Stimulated activated CD4-positive, alpha-beta T cell treated with anti-CD3 and anti-CD28 coated beads, Interleukin-2, amount 100 ng/mL, for 24 hours (primary cell): ENCODE measurements around the gene SOS2.
"Not testable (repeated sequence)": the region's sequence is repeated elsewhere in the genome, so short reads cannot be mapped to it uniquely, and the experiment has no call there.

Experiments used
- DNase-seq, 2 donors: peaks; one replicate each; pipeline ENCODE4 v3.0.0-alpha.2; 2020

Gene SOS2

GRCh38 chr14:50225067-50225973, 6.1 kb downstream of the SOS2 start:
- no peak for DNase-seq

GRCh38 chr14:50222055-50222613, 9.2 kb downstream of the SOS2 start:
- DNase-seq = no peak

DNA sequence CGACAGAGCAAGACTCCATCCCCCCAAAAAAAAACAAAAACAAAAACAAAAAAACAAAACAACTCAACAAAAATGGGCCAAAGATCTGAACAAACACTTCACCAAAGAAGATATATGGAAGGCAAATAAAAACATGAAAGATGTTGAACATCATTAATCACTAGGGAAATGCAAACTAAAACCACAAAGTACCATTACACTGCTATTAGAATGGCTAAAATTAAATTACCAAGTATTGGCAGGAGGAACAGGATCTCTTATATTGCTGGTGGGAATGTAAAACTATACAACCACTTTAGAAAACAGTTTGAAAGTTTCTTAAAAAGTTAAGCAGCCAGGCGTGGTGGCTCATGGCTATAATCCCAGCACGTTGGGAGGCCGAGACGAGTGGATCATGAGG, 12.9 kb downstream of the SOS2 start:
- DNase-seq = no peak

GRCh38 chr14:50215416-50215815, 16.0 kb downstream of the SOS2 start:
- DNase-seq = no peak

DNA sequence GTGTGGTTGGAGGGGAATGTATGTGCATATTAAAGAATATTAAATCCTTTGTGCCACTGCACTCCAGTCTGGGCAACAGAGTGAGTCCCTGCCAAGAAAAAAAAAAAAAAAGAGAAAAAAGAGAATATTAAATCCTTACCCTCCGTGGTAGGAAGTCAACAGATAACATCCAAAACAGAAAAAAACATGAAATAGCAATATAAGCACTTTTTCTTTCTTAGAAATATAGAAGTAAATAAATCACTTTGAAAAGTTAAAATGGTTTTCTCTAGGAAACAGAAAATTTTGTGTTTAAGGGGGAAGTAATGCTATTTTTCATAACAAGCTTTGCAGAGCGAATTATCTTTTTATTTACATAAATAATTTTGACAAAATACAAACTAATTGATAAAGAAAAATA, 17.6 kb downstream of the SOS2 start:
- DNase-seq = no peak

- DNase-seq = no peak
Measured at GRCh38 chr14:50212726-50213125, 18.7 kb downstream of the SOS2 start.

DNA sequence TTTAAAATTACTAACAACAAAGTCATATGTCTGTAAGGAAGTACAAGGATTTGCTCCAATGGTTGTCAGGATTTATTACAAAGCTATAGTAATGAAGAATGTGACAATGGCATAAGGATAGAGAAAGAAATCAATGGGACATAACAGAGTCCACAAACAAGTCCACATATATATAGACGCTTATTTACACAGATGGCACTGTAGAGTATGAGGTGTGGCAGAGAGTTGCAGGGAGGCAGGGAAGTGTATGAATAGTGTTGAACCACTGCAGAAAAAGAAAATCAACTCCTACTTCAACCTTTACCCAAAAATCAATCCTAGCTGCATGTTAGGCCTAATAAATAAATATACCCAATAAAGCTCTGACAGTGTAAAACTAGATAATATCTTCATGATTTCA, 21.3 kb downstream of the SOS2 start:
- no peak for DNase-seq

DNA sequence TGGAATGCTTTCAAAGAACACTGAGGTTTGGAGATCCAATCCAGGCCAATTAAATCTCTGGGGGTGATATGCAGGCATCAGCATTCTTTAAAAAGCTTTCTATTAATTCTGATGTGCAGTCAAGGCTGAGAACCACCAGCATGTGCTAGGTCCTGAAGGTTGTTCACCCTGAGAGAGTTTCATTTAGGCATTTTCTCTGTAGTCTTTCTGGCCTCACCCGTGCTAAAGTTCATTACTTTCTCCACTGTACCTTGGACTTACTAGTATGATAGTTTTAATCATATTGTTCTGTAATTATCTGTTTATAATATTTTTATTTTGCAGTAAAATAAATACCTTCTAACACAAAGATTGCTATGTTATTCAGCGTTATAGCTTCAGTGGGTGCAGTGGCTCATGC, 32.9 kb downstream of the SOS2 start:
- no peak for DNase-seq

DNA sequence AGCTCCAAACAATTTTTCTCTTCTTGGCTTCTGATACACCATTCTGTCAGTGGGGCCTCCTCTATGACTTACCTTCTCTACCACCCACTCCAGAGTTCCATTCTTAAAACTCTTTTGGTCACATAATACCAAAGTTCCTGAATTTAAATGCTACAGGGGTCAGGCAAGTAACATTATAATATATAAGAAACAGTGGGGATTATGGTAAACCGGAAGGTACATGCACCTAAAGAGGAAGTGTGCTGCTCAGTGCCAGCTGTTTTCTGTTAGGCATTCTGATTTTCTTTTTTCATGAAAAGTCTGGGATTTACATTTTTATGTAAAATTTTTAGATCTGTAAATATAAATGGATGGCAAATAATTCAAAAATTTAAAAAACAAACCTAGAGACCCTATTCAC, 39.9 kb downstream of the SOS2 start:
- no peak for DNase-seq

GRCh38 chr14:50186107-50186506, 45.3 kb downstream of the SOS2 start:
- no peak for DNase-seq

- no peak for DNase-seq
Measured at GRCh38 chr14:50173891-50174290, 57.5 kb downstream of the SOS2 start.

GRCh38 chr14:50171895-50172294, 59.5 kb downstream of the SOS2 start:
- DNase-seq = no peak

DNA sequence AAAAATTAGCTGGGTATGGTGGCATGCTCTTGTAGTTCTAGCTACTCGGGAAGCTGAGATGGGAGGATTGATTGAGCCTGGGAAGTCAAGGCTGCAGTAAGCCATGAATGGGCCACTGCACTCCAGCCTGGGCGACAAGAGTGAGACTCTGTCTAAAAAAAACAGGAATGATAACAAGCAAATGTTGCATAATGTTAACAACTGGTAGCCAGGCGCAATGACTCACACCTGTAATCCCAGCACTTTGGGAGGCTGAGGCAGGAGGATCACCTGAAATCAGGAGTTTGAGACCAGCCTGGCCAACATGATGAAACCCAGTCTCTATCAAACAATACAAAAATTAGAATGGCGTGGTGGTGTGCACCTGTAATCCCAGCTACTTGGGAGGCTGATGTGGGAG, 64.0 kb downstream of the SOS2 start:
- DNase-seq = not testable (repeated sequence)

DNA sequence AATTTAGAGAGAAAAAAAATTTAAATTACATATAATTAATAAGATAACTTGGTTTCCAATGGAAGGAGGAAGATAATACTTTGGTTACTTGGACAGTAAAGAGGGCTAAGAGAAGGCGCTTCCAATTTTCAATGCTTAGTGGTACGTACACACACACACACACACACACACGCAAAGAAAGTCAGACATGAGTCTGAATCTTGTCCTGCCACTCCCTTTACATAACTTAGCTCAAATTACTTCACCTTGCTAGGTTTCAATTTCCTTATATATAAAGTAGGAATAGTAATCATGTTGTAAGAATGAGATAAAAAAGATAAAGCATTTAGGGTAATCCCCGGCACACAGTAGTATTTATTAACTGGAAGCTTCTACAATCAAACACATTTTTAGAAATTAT, 75.3 kb downstream of the SOS2 start:
- no peak for DNase-seq

GRCh38 chr14:50148799-50149198, 82.6 kb downstream of the SOS2 start:
- DNase-seq = no peak

DNA sequence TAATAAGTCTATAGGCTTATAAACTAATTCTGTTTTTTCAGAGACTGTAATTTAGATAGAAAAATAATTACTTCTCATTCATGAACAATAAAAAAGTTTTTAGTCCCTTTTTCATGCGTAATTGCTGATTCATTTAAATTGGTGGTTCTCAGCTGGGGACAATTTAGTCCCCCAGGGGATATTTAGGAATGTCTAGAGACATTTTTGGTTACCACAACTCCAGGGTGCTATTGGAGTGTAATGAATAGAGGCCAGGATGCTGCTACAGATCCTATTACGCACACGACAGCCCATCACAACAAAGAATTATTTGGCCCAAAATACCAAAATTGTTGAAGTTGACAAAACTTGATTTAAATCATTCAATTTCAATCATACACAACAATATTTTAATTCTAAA, 92.2 kb downstream of the SOS2 start:
- no peak for DNase-seq

DNA sequence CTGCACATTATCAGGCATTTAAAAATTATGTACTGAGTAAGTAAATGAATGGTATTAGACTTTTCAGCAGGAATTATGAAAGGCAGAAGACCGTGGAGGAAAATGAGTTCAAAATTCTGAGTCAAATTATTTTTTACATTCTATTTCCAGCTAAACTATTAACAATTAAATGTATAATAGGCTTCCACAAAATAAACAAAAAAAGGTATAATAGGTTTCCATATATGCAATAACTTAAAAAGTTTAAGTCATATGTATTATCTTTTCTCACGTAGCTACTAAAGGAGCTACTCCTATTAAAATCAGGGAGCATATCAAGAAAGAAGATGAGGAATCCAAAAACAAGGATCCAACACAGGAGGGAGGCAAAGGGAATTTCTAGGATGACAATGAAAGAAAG, 103.6 kb downstream of the SOS2 start:
- DNase-seq = no peak

- DNase-seq = no peak
Measured at GRCh38 chr14:50123062-50123461, 108.3 kb downstream of the SOS2 start.

DNA sequence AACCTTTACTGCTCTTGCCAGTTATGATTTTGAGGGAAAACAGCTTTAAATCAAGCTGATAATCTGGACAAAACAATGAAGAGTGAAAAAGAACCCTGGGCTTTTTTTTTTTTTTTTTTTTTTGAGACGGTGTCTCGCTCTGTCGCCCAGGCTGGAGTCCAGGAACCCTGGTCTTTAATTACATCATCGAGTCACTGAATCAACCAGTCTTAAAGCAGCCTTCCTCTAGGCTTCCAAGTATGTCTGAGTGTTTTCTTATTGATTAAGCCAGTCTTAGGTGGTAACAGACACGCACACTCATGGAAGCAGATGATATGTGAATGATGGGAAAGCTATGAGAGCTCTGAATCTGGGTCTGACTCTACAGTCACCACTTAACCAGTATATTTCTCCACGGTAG, 109.1 kb downstream of the SOS2 start:
- DNase-seq = no peak

DNA sequence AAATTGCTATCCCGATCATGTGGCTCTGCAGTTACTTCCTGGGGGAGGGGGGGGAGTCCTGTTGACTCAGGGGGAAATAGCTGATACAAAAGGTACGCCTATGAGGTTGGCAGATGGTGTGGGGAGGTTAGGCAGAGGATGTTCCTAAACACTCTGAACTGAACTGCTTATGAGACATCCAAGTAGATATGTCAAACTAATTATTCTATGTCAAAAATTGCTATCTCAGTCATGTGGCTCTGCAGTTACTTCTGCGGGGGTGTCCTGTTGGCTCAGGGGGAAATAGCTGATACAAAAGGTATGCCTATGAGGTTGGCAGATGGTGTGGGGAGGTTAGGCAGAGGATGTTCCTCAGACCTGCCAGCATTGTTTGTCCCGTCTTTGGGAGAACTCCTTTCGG, 109.9 kb downstream of the SOS2 start:
- no peak for DNase-seq

DNA sequence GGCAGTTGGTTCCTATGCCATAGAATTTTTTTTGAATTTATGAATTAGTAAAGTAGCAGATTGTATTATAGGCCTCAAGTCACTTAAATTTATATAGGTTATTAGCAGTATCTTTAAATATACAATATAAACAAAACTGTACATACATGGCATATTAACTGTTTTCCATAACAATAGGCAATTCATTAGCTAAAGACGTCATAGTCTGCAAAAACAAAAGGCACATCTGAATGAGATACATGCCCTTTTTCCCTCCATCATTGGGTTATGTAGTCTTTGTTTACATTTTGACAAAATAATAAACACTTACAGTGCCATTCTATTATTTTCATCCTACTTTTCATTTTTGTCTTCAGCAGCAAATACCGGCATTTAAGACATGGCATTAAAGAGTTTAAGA, 113.9 kb downstream of the SOS2 start:
- no peak for DNase-seq

DNA sequence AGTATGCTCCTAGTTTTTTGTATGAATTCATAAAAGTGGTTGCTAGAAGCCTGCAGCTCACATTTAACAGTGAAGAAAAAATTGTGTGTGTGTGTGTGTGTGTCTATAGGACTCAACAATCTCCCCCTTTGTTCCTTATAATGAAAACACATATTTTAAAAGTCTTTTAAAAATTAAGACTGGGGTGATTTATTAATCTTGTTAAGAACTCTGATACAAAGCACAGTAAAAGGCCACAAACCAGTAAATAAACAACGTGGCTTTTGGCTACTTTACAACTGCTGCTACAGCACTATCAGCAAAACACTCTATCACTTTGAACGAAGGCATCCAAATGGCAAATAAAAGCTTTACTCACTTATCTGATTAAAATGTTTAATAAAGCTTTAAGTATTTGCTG, 114.4 kb downstream of the SOS2 start:
- DNase-seq = no peak

DNA sequence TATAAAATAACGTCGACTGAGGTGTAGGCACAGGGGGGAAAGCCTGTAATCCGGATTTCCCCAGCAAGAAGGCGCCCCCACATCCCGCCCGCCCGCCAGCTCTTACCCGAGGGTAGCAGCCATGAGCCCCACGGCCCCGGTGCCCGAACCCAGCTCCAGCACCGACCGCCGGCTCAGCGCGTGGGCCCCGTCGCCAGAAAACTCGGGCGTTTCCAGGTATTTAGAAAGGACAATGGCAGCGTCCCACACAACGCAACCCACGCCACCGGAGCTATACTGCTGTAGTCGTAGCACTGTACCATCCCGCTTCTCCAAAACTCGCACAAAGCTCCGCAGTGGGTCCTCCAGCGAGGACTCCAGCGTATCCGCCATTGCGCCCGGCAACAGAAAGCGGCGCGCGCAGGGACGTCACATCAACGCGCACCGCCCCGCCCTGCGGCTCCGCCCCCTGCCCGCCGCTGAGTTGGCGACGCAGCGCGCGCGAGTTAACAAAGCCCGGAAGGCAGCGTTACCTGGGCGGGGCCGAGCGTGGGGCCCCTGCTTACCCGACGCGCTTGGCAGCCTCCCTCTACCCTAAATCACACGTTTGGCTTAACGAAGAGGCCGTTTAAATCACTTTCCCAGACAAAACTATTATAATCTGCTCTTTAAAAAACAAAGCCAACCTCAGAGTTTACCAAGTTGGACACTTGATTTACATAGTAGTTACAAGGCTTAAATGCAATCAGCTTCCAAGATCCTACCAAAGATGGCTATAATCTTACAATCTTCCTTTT, 115.0 kb downstream of the SOS2 start, which contains the start of gene VCPKMT:
TSS of gene VCPKMT (minus strand) at position 392 of the 776 bp plus-strand sequence. CDS start at position 372, 20 bp downstream.
- peak; percentile 97 to 98 for DNase-seq
